ENCODE measurements around the gene SPN.
A peak's percentile ranks its signal among the peaks of the same experiment; 100 is the strongest.
"Not testable (repeated sequence)": the region's sequence is repeated elsewhere in the genome, so short reads cannot be mapped to it uniquely, and the experiment has no call there.

SPN gene

GRCh38 chr16:29701214-29701555, 38.1 kb downstream of the SPN start:
- no peak for DNase-seq (ENCODE audit: low read depth in 2 of 2)

GRCh38 chr16:29702269-29702668, 39.2 kb downstream of the SPN start:
- peak in 1 of 2 donors; percentile 12 for DNase-seq (ENCODE audit: low read depth in 2 of 2)

- DNase-seq (ENCODE audit: low read depth in 2 of 2) = no peak
These were observed 42.0 kb downstream of the SPN start for GRCh38 chr16:29705030-29705429.

DNA sequence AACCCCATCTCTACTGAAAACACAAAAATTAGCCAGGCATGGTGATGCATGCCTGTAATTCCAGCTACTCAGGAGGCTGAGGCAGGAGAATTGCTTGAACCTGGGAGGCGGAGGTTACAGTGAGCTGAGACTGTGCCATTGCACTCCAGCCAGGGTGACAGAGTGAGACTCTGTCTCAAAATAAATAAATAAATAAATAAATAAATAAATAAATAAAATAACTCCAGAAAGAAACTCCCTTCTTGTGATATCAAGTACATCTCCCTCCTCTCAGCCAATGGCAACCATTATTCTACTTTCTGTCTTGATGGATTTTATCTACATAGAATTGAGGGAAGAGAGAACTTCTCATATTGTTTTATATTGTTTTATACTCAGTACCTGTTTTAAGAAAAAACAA, 44.1 kb downstream of the SPN start:
- DNase-seq (ENCODE audit: low read depth in 2 of 2) = not testable (repeated sequence)

- no peak for DNase-seq (ENCODE audit: low read depth in 2 of 2)
These were observed 46.0 kb downstream of the SPN start for GRCh38 chr16:29708917-29709600.

DNA sequence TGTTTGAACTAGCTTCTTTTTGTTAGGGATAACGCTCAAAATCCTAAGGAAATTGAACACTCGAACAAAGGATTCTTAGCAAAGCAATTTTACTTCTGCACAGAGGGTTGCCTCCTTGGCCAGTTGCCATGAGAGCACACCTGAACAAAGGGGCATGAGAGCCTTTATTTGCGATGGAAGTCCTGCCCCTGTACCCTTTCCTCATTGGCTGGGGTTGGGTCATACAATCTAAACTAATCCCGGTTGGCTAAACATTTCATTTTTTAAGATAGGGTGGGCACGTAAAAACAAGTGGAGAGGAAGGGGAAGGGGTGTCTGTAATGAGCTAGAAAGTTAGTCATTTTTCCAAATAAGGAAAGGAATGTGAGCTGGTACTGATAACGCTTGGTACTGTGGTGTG, 46.6 kb downstream of the SPN start:
- not testable (repeated sequence) for DNase-seq (ENCODE audit: low read depth in 2 of 2)

DNA sequence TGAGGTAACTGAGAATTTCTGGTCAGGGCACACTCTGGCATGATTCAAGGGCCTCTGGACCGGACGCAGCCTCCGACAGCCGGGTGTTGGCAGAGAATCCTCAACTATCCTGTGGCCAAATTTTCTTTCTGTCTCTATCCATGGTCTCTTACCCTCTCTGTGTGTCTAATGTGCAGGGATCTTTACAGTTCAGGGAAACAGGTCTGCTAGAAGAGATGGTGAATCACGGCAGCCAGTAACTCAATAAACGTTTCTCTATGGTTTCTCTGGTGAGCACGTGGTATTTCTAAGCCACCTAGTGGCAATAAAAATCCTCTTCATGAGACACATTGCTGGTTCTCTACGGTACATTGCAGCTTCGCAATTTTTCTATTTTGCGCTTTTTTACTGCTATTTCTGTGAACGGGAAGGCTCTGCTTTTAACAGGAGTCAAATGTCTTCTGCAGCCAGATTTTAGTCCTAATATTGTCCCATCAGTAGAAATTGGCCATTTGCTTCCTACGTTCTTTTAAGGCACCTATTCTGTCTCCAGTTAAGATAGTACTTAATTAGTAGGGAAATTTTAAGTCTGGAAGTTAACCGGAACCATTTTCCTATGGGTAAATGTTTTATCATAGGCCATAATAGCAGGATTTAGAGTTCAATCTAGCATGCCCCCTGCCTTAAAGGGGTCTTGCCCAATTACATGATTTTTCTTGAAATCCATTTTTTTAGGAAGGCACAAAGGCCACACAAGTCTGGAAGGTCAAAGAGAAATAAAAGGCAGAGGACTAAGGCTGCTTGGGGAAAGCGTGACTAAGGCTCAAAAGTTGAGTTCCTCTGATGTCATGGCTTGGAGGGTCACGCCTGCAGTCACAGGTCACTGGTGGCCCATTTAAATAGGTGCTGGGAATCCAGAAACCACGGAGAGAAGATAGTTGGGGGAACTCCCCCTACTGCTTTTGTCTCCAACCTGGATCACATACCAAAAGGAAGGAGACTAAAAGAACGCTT, 47.5 kb downstream of the SPN start:
- peak in 1 of 2 donors; percentile 42 for DNase-seq (ENCODE audit: low read depth in 2 of 2)

- no peak for DNase-seq (ENCODE audit: low read depth in 2 of 2)
These were observed 49.8 kb downstream of the SPN start for GRCh38 chr16:29712809-29713208.

DNA sequence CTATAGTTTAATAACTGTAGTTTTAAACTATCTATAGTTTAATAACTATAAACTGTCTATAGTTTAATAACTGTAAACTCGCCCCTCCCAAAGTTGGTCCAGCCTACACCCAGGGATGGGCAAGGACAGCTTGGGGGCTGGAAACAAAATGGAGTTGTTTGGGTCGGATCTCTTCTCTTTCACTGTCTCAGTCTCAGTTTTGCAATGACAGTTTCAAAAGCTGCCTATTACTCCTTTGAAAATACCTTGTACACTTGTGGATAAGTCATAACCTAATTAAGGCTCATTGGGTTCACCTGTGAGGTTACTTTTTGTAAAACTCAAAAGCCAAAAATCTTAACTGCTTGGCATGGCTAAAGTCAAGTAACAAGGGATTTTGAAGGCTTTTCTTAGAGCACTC, 51.3 kb downstream of the SPN start:
- DNase-seq (ENCODE audit: low read depth in 2 of 2) = no peak

- no peak for DNase-seq (ENCODE audit: low read depth in 2 of 2)
These were observed 51.9 kb downstream of the SPN start for GRCh38 chr16:29714972-29715371.

DNA sequence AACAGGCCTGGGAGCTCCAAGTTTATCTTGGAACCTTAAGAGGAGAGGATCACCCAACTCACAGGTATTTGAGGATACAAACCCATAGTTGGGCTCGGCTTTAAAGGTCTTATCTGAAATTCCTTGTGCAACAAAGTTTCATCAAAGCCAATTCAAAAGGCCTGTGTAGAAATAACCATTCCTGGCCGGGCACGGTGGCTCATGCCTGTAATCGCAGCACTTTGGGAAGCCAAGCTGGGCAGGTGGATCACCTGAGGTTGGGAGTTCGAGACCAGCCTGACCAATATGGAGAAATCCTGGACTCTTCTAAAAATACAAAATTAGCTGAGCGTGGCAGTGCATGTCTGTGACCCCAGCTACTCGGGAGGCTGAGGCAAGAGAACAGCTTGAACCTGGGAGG, 54.1 kb downstream of the SPN start:
- no peak for DNase-seq (ENCODE audit: low read depth in 2 of 2)

- DNase-seq (ENCODE audit: low read depth in 2 of 2) = no peak
These were observed 56.0 kb downstream of the SPN start for GRCh38 chr16:29719063-29719462.
